VCaP (cell line): ENCODE measurements around the gene DYNC2H1.

ENCODE experiments used
- H3K27ac ChIP-seq: fragments of 450-650 bp; 2 replicates; pipeline ENCODE4 v1.5.1; 2017
- TF ChIP-seq, protein P1 (sequence below): fragments of 450-650 bp; conservative IDR thresholded peaks from 2 replicates; pipeline ENCODE4 v1.5.1; 2017; ENCODE audit warnings: mild to moderate bottlenecking, moderate library complexity

DYNC2H1 gene

DNA sequence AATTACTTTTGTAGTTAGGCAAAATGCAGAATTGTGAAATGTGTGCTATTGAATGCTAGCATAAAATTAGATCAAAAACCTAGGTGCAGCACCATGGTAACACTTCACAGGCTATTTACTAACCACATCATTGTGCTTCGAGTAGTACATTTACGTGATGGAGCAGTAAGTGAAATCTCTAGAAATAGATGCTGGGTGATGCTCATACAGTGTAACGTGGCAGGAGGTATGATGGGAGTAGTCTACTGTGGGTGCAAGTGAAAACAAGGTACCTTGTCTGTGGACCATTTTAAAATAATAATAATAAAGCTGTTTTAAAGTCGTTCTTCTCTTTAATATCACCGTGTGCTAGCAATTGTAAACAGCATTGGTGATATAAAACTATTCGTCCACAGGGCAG is 132.3 kb downstream of the DYNC2H1 start:
- TF ChIP-seq, protein P1, sequence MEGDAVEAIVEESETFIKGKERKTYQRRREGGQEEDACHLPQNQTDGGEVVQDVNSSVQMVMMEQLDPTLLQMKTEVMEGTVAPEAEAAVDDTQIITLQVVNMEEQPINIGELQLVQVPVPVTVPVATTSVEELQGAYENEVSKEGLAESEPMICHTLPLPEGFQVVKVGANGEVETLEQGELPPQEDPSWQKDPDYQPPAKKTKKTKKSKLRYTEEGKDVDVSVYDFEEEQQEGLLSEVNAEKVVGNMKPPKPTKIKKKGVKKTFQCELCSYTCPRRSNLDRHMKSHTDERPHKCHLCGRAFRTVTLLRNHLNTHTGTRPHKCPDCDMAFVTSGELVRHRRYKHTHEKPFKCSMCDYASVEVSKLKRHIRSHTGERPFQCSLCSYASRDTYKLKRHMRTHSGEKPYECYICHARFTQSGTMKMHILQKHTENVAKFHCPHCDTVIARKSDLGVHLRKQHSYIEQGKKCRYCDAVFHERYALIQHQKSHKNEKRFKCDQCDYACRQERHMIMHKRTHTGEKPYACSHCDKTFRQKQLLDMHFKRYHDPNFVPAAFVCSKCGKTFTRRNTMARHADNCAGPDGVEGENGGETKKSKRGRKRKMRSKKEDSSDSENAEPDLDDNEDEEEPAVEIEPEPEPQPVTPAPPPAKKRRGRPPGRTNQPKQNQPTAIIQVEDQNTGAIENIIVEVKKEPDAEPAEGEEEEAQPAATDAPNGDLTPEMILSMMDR: no peak
- H3K27ac ChIP-seq: no peak overlapping the region

DNA sequence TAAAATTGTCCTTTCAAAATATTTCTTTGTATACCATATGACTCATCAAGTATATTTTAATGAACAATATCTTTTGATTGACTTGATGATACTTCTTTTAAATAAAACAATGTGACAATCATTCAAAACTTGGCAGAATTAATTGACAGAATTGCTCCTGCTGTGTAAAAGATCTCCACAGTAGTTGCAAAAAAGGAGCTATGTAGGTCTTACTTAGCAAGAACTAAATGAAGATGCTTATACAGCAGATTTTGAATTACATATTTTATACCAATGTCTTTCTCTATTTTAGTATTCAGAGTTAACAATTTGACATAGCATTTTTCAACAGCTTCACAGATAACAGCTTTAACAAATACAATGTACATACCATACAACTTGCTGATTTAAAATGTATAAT is 144.9 kb downstream of the DYNC2H1 start:
- H3K27ac ChIP-seq: no peak overlapping the region
- TF ChIP-seq, protein P1: no peak

DNA sequence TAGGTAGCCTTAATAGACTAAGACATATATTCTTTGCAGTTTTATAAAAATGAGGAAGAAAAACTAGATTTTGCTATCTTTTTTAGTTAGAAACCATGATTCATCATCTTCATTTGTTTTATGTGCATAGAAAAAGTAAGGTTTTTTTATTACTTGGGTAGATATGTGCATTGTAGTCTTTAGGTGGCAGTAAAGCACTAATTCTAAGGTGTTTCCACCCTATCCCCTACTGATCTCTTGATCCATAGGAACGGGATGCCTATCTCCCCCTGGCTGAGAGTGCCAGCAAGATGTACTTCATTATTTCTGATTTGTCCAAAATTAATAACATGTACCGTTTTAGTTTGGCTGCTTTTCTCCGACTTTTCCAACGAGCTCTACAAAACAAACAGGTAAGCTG is 148.1 kb downstream of the DYNC2H1 start:
- TF ChIP-seq, protein P1: peak; percentile 73

GRCh38 chr11:103266167-103266831 is 157.1 kb downstream of the DYNC2H1 start:
- no peak overlapping the region for H3K27ac ChIP-seq
- TF ChIP-seq, protein P1: no peak

More for the DNA sequence above, 148.1 kb downstream of the DYNC2H1 start:
- no peak overlapping the region for H3K27ac ChIP-seq

DNA sequence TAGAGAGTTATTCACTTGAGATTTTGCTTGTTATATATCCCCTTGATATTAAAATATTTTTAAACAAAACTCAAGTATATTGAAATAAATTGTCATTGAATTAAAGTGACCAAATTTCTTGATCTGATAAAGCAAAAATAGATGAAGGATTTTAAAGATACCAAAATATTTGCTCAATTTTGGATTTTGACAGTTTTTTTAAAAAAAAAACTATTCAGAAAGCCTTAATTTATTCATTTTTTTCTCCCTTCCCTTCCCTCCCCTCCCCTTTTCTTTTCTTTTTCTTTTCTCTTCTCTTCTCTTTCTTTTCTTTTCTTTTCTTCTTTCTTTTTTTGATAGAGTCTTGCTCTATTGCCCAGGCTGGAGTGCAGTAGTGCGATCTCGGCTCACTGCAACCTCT is 163.7 kb downstream of the DYNC2H1 start:
- no peak overlapping the region for H3K27ac ChIP-seq
- TF ChIP-seq, protein P1: no peak

DNA sequence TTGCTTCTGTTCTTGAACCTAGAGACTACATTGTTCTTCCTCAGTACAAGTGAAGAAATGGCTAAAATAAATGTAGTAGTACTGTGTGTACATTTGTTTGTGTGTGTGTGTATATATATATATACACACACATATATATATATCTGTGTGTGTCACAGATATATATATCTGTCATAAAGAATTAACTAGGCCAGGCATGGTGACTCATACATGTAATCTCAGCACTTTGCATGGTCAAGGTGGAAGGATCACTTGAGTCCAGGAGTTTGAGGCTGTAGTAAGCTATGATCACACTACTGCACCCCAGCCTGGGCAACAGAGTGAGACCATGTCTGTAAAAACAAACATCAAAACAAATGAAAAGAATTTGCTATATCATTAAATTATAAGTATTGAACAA is 164.8 kb downstream of the DYNC2H1 start:
- H3K27ac ChIP-seq: no peak overlapping the region
- TF ChIP-seq, protein P1: no peak

GRCh38 chr11:103279821-103280220 is 170.6 kb downstream of the DYNC2H1 start:
- TF ChIP-seq, protein P1: no peak
- no peak overlapping the region for H3K27ac ChIP-seq
